ENCODE results near the gene ZNF689. TPM values are rescaled to one million over a fixed set of nuclear protein-coding genes. Genes with fewer than 3 reads are reported as not detected.

ZNF689 gene
- total and polyA plus RNA-seq, 2 of the 13 experiments (the other 11 are each of a cell fraction or from before 2014, with no cell fraction given) = 9.7 to 19.5 TPM

DNA sequence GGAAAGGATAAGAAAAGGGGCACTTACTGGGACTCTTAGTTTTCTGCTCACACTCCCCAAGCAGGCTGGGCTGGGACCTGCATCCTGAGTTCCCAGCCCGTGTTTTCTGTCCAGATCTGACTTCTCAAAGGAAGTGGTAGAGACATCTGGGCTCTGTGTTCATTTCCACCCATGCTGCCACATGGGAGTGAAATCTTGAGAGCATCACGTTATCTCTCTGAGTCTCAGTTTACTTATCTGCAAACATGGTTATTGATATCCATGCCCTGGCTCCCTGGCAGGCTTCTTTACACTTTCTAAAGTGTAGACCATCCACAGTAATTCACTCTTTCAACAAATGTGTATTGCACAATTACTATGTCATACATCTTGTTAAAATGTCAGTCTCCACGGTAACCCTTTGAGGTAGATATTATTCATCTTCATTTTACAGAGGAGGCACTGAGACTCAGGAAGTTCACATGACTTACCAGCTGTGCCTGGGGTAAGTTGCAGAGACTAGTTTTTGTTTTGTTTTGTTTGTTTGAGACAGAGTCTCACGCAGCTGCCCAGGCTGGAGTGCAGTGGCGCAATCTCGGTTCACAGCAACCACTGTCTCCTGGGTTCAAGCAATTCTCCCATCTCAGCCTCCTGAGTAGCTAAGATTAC is 42.1 kb downstream of the ZNF689 start (continued):
- TF ChIP-seq, protein P1, sequence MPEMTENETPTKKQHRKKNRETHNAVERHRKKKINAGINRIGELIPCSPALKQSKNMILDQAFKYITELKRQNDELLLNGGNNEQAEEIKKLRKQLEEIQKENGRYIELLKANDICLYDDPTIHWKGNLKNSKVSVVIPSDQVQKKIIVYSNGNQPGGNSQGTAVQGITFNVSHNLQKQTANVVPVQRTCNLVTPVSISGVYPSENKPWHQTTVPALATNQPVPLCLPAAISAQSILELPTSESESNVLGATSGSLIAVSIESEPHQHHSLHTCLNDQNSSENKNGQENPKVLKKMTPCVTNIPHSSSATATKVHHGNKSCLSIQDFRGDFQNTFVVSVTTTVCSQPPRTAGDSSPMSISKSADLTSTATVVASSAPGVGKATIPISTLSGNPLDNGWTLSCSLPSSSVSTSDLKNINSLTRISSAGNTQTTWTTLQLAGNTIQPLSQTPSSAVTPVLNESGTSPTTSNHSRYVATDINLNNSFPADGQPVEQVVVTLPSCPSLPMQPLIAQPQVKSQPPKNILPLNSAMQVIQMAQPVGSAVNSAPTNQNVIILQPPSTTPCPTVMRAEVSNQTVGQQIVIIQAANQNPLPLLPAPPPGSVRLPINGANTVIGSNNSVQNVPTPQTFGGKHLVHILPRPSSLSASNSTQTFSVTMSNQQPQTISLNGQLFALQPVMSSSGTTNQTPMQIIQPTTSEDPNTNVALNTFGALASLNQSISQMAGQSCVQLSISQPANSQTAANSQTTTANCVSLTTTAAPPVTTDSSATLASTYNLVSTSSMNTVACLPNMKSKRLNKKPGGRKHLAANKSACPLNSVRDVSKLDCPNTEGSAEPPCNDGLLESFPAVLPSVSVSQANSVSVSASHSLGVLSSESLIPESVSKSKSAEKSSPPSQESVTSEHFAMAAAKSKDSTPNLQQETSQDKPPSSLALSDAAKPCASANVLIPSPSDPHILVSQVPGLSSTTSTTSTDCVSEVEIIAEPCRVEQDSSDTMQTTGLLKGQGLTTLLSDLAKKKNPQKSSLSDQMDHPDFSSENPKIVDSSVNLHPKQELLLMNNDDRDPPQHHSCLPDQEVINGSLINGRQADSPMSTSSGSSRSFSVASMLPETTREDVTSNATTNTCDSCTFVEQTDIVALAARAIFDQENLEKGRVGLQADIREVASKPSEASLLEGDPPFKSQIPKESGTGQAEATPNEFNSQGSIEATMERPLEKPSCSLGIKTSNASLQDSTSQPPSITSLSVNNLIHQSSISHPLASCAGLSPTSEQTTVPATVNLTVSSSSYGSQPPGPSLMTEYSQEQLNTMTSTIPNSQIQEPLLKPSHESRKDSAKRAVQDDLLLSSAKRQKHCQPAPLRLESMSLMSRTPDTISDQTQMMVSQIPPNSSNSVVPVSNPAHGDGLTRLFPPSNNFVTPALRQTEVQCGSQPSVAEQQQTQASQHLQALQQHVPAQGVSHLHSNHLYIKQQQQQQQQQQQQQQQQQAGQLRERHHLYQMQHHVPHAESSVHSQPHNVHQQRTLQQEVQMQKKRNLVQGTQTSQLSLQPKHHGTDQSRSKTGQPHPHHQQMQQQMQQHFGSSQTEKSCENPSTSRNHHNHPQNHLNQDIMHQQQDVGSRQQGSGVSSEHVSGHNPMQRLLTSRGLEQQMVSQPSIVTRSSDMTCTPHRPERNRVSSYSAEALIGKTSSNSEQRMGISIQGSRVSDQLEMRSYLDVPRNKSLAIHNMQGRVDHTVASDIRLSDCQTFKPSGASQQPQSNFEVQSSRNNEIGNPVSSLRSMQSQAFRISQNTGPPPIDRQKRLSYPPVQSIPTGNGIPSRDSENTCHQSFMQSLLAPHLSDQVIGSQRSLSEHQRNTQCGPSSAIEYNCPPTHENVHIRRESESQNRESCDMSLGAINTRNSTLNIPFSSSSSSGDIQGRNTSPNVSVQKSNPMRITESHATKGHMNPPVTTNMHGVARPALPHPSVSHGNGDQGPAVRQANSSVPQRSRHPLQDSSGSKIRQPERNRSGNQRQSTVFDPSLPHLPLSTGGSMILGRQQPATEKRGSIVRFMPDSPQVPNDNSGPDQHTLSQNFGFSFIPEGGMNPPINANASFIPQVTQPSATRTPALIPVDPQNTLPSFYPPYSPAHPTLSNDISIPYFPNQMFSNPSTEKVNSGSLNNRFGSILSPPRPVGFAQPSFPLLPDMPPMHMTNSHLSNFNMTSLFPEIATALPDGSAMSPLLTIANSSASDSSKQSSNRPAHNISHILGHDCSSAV (CRISPR knock-in tag; IDR thresholded peaks at IDR 0.05; ENCODE audit: borderline replicate concordance) = no peak
- TF ChIP-seq TAF15 (IDR thresholded peaks at IDR 0.05; ENCODE audit: low read depth, low read length, poor library complexity, severe bottlenecking) = no peak
- TF ChIP-seq, protein P2, sequence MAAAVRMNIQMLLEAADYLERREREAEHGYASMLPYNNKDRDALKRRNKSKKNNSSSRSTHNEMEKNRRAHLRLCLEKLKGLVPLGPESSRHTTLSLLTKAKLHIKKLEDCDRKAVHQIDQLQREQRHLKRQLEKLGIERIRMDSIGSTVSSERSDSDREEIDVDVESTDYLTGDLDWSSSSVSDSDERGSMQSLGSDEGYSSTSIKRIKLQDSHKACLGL (CRISPR knock-in tag; IDR thresholded peaks at IDR 0.05) = no peak
- TF ChIP-seq JUND (CRISPR knock-in tag; IDR thresholded peaks at IDR 0.05) = no peak
- TF ChIP-seq ZBTB8A (CRISPR knock-in tag; IDR thresholded peaks at IDR 0.05; ENCODE audit: borderline replicate concordance, low read depth) = no peak
- TF ChIP-seq, protein P3, sequence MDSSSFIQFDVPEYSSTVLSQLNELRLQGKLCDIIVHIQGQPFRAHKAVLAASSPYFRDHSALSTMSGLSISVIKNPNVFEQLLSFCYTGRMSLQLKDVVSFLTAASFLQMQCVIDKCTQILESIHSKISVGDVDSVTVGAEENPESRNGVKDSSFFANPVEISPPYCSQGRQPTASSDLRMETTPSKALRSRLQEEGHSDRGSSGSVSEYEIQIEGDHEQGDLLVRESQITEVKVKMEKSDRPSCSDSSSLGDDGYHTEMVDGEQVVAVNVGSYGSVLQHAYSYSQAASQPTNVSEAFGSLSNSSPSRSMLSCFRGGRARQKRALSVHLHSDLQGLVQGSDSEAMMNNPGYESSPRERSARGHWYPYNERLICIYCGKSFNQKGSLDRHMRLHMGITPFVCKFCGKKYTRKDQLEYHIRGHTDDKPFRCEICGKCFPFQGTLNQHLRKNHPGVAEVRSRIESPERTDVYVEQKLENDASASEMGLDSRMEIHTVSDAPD (CRISPR knock-in tag; IDR thresholded peaks at IDR 0.05) = no peak
- no peak for TF ChIP-seq NR2F6 (IDR thresholded peaks at IDR 0.05)
- TF ChIP-seq NR2F6 (CRISPR knock-in tag; IDR thresholded peaks at IDR 0.05) = no peak
- TF ChIP-seq, protein P4, sequence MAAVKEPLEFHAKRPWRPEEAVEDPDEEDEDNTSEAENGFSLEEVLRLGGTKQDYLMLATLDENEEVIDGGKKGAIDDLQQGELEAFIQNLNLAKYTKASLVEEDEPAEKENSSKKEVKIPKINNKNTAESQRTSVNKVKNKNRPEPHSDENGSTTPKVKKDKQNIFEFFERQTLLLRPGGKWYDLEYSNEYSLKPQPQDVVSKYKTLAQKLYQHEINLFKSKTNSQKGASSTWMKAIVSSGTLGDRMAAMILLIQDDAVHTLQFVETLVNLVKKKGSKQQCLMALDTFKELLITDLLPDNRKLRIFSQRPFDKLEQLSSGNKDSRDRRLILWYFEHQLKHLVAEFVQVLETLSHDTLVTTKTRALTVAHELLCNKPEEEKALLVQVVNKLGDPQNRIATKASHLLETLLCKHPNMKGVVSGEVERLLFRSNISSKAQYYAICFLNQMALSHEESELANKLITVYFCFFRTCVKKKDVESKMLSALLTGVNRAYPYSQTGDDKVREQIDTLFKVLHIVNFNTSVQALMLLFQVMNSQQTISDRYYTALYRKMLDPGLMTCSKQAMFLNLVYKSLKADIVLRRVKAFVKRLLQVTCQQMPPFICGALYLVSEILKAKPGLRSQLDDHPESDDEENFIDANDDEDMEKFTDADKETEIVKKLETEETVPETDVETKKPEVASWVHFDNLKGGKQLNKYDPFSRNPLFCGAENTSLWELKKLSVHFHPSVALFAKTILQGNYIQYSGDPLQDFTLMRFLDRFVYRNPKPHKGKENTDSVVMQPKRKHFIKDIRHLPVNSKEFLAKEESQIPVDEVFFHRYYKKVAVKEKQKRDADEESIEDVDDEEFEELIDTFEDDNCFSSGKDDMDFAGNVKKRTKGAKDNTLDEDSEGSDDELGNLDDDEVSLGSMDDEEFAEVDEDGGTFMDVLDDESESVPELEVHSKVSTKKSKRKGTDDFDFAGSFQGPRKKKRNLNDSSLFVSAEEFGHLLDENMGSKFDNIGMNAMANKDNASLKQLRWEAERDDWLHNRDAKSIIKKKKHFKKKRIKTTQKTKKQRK (IDR thresholded peaks at IDR 0.05; ENCODE audit: low read length) = no peak
- TF ChIP-seq, protein P5, sequence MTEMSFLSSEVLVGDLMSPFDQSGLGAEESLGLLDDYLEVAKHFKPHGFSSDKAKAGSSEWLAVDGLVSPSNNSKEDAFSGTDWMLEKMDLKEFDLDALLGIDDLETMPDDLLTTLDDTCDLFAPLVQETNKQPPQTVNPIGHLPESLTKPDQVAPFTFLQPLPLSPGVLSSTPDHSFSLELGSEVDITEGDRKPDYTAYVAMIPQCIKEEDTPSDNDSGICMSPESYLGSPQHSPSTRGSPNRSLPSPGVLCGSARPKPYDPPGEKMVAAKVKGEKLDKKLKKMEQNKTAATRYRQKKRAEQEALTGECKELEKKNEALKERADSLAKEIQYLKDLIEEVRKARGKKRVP (CRISPR knock-in tag; IDR thresholded peaks at IDR 0.05) = 0 out of 4 replicates have a peak, but pooled peaks of 1 of the 2 experiments have one; percentile 14
- TF ChIP-seq EP300 (IDR thresholded peaks at IDR 0.05; ENCODE audit: low read depth in 2 of 2, low read length in 2 of 2) = no peak
- TF ChIP-seq EP300 (CRISPR knock-in tag; IDR thresholded peaks at IDR 0.05; ENCODE audit: borderline replicate concordance) = no peak
- TF ChIP-seq RFX5 (IDR thresholded peaks at IDR 0.05; ENCODE audit: low read depth, low read length) = no peak

All from HepG2 (cell line).